WTC11 (cell line): ENCODE data around the gene DLX2. TPM values are rescaled to one million over a fixed set of nuclear protein-coding genes. Genes with fewer than 3 reads are reported as not detected.
"Not testable (repeated sequence)": the region's sequence is repeated elsewhere in the genome, so short reads cannot be mapped to it uniquely, and the experiment has no call there.

Experiments
- ATAC-seq: fragments of 200-7000 bp; cut with Tn5 transposase; 2 replicates; pipeline ENCODE4 v1.10.0; 2021; ENCODE audit warnings: mild to moderate bottlenecking, moderate library complexity
- CTCF ChIA-PET: fragments of 300-600 bp; sonication (Branson Sonifier 250); formaldehyde crosslinking; loops from one replicate; lab custom pipeline; 2021; ENCODE audit warnings: antibody characterized with exemption; lab: Charles Lee
- POLR2A ChIA-PET: fragments of 350-600 bp; sonication (Branson Sonifier 250); formaldehyde crosslinking; loops from one replicate; lab custom pipeline; 2021; ENCODE audit warnings: antibody characterized with exemption; lab: Charles Lee
- DNase-seq: peaks from one replicate; pipeline ENCODE4 v3.0.0; 2021; ENCODE audit warnings: low spot score
- H3K27ac Mint-ChIP-seq: 2 replicates; pipeline ENCODE4 v1.8.0; 2021; ENCODE audit warnings: mixed read lengths
- H3K27me3 Mint-ChIP-seq: 2 replicates; pipeline ENCODE4 v1.8.0; 2021; ENCODE audit warnings: low read depth, mild to moderate bottlenecking, moderate library complexity, mixed read lengths
- H3K36me3 Mint-ChIP-seq: 2 replicates; pipeline ENCODE4 v1.8.0; 2021; ENCODE audit warnings: mixed read lengths
- H3K4me1 Mint-ChIP-seq: 2 replicates; pipeline ENCODE4 v1.8.0; 2022; ENCODE audit warnings: mixed read lengths
- H3K4me3 Mint-ChIP-seq: 2 replicates; pipeline ENCODE4 v1.8.0; 2021; ENCODE audit warnings: mild to moderate bottlenecking, moderate library complexity, mixed read lengths
- H3K9me3 Mint-ChIP-seq: 2 replicates; pipeline ENCODE4 v1.8.0; 2021; ENCODE audit warnings: mixed read lengths
- NR2C2 ChIP-seq: sonication (generic); formaldehyde crosslinking; IDR thresholded peaks from 2 replicates; pipeline ENCODE4 v1.8.0; 2022; ENCODE audit warnings: mild to moderate bottlenecking, missing genetic modification reagents
- RELA ChIP-seq: sonication (generic); formaldehyde crosslinking; IDR thresholded peaks from 2 replicates; pipeline ENCODE4 v1.8.1; 2022; ENCODE audit warnings: missing genetic modification reagents, mild to moderate bottlenecking, borderline replicate concordance
- RORB ChIP-seq: fragments of 250-450 bp; sonication (Bioruptor Pico); IDR thresholded peaks from 2 replicates; pipeline ENCODE4 v1.9.0; 2021; ENCODE audit warnings: mild to moderate bottlenecking
- SMAD4 ChIP-seq: sonication (generic); formaldehyde crosslinking; IDR thresholded peaks from 2 replicates; pipeline ENCODE4 v1.8.0; 2022; ENCODE audit warnings: mild to moderate bottlenecking, missing genetic modification reagents
- TEAD1 ChIP-seq: sonication (generic); formaldehyde crosslinking; IDR thresholded peaks from 2 replicates; pipeline ENCODE4 v1.8.0; 2022; ENCODE audit warnings: mild to moderate bottlenecking, missing genetic modification reagents
- ZNF121 ChIP-seq: sonication (generic); formaldehyde crosslinking; IDR thresholded peaks from 2 replicates; pipeline ENCODE4 v1.8.0; 2023; ENCODE audit warnings: missing genetic modification reagents
- total RNA-seq: library from RNA; stranded (reverse); gene quantifications from 3 replicates; pipeline ENCODE4 v1.2.3, GENCODE V29; 2021
- TF ChIP-seq, protein P1 (sequence below): fragments of 250-450 bp; sonication (Bioruptor Pico); IDR thresholded peaks from 2 replicates; pipeline ENCODE4 v1.9.0; 2021; ENCODE audit warnings: mild to moderate bottlenecking, borderline replicate concordance
- TF ChIP-seq, protein P2 (sequence below): sonication (generic); formaldehyde crosslinking; IDR thresholded peaks from 2 replicates; pipeline ENCODE4 v1.8.0; 2022; ENCODE audit warnings: missing genetic modification reagents
- TF ChIP-seq, protein P3 (sequence below): sonication (generic); formaldehyde crosslinking; IDR thresholded peaks from 2 replicates; pipeline ENCODE4 v1.8.1; 2022; ENCODE audit warnings: mild to moderate bottlenecking, moderate library complexity, missing genetic modification reagents
- TF ChIP-seq, protein P4 (sequence below): sonication (generic); formaldehyde crosslinking; IDR thresholded peaks from 2 replicates; pipeline ENCODE4 v1.8.1; 2022; ENCODE audit warnings: low read depth, mild to moderate bottlenecking, moderate library complexity, missing genetic modification reagents, borderline replicate concordance

The DLX2 gene
- total RNA-seq, 1 experiment from 2014 or later, result 0.28 TPM

DNA sequence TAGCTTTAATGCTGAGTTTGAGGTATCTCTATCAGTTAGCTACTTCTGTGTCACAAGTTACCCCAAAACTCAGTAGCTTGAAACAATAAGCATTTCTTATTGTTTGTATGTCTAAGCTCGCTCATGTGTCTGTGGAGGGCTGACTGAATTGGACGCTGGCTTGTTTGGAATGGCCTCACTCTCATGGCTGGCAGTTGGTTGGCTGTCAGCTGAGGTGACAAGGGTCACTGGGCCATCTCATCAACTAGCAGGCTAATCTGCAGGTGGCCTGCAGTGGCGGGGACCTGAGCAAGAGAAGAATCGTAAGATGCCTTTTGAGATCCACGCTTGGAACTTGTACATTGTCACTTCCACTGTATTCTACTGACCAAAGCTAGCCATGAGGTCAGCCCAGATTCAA, 13.4 kb upstream of the DLX2 start (continued):
- TF ChIP-seq, protein P1, sequence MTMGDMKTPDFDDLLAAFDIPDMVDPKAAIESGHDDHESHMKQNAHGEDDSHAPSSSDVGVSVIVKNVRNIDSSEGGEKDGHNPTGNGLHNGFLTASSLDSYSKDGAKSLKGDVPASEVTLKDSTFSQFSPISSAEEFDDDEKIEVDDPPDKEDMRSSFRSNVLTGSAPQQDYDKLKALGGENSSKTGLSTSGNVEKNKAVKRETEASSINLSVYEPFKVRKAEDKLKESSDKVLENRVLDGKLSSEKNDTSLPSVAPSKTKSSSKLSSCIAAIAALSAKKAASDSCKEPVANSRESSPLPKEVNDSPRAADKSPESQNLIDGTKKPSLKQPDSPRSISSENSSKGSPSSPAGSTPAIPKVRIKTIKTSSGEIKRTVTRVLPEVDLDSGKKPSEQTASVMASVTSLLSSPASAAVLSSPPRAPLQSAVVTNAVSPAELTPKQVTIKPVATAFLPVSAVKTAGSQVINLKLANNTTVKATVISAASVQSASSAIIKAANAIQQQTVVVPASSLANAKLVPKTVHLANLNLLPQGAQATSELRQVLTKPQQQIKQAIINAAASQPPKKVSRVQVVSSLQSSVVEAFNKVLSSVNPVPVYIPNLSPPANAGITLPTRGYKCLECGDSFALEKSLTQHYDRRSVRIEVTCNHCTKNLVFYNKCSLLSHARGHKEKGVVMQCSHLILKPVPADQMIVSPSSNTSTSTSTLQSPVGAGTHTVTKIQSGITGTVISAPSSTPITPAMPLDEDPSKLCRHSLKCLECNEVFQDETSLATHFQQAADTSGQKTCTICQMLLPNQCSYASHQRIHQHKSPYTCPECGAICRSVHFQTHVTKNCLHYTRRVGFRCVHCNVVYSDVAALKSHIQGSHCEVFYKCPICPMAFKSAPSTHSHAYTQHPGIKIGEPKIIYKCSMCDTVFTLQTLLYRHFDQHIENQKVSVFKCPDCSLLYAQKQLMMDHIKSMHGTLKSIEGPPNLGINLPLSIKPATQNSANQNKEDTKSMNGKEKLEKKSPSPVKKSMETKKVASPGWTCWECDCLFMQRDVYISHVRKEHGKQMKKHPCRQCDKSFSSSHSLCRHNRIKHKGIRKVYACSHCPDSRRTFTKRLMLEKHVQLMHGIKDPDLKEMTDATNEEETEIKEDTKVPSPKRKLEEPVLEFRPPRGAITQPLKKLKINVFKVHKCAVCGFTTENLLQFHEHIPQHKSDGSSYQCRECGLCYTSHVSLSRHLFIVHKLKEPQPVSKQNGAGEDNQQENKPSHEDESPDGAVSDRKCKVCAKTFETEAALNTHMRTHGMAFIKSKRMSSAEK (CRISPR knock-in tag), result no peak
- TF ChIP-seq TEAD1, result no peak
- TF ChIP-seq, protein P2, sequence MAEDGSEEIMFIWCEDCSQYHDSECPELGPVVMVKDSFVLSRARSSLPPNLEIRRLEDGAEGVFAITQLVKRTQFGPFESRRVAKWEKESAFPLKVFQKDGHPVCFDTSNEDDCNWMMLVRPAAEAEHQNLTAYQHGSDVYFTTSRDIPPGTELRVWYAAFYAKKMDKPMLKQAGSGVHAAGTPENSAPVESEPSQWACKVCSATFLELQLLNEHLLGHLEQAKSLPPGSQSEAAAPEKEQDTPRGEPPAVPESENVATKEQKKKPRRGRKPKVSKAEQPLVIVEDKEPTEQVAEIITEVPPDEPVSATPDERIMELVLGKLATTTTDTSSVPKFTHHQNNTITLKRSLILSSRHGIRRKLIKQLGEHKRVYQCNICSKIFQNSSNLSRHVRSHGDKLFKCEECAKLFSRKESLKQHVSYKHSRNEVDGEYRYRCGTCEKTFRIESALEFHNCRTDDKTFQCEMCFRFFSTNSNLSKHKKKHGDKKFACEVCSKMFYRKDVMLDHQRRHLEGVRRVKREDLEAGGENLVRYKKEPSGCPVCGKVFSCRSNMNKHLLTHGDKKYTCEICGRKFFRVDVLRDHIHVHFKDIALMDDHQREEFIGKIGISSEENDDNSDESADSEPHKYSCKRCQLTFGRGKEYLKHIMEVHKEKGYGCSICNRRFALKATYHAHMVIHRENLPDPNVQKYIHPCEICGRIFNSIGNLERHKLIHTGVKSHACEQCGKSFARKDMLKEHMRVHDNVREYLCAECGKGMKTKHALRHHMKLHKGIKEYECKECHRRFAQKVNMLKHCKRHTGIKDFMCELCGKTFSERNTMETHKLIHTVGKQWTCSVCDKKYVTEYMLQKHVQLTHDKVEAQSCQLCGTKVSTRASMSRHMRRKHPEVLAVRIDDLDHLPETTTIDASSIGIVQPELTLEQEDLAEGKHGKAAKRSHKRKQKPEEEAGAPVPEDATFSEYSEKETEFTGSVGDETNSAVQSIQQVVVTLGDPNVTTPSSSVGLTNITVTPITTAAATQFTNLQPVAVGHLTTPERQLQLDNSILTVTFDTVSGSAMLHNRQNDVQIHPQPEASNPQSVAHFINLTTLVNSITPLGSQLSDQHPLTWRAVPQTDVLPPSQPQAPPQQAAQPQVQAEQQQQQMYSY (CRISPR knock-in tag), result no peak
- TF ChIP-seq SMAD4 (CRISPR knock-in tag), result no peak
- TF ChIP-seq, protein P3, sequence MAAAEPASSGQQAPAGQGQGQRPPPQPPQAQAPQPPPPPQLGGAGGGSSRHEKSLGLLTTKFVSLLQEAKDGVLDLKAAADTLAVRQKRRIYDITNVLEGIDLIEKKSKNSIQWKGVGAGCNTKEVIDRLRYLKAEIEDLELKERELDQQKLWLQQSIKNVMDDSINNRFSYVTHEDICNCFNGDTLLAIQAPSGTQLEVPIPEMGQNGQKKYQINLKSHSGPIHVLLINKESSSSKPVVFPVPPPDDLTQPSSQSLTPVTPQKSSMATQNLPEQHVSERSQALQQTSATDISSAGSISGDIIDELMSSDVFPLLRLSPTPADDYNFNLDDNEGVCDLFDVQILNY (CRISPR knock-in tag), result no peak
- no peak for TF ChIP-seq RELA (CRISPR knock-in tag)
- TF ChIP-seq RORB (CRISPR knock-in tag), result no peak
- TF ChIP-seq NR2C2 (CRISPR knock-in tag), result no peak

DNA sequence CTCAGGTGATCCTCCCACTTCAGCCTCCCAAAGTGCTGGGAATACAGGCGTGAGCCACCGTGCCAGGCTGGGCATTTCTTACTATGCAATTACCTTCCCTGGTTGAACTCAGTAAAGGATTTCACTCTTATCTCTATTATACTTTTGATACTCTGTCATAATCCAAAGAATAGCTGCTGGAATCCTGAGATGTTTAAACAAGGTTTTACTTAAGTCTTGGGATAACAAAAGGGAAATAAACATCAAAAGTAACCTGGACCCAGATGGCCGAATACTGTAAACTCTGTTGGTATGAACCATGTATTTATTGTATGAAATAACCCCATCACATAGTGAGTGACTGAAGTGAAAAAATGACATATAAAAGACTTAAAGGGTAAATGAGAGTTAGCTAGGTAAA, 11.9 kb upstream of the DLX2 start:
- H3K4me3 Mint-ChIP-seq, result no peak overlapping the region
- TF ChIP-seq, protein P4, sequence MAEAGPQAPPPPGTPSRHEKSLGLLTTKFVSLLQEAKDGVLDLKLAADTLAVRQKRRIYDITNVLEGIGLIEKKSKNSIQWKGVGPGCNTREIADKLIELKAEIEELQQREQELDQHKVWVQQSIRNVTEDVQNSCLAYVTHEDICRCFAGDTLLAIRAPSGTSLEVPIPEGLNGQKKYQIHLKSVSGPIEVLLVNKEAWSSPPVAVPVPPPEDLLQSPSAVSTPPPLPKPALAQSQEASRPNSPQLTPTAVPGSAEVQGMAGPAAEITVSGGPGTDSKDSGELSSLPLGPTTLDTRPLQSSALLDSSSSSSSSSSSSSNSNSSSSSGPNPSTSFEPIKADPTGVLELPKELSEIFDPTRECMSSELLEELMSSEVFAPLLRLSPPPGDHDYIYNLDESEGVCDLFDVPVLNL (CRISPR knock-in tag), result no peak
- 0 out of 2 replicates have a peak, but pooled peaks have one; percentile 0 for TF ChIP-seq ZNF121 (CRISPR knock-in tag)
- TF ChIP-seq, all 79 proteins: peak for 1
- H3K36me3 Mint-ChIP-seq, result no peaks in the 10 kb centered on the region
- peaks cover 6% of the 10 kb centered on the region for H3K4me1 Mint-ChIP-seq
- DNase-seq (no peak), ATAC-seq (no peak)
- ChIA-PET POLR2A (no interaction called here), CTCF (interaction anchor here (0.8 to 5.0 kb wide), 13 partner anchors 10 to 391 kb away, joined by 3 to 67 read pairs (median 4); partner anchors contain the start of genes DLX2 and HAT1)
- H3K9me3 Mint-ChIP-seq, result no peaks in the 10 kb centered on the region
- H3K27me3 Mint-ChIP-seq, result peaks cover 27% of the 10 kb centered on the region
- no peak overlapping the region for H3K27ac Mint-ChIP-seq

DNA sequence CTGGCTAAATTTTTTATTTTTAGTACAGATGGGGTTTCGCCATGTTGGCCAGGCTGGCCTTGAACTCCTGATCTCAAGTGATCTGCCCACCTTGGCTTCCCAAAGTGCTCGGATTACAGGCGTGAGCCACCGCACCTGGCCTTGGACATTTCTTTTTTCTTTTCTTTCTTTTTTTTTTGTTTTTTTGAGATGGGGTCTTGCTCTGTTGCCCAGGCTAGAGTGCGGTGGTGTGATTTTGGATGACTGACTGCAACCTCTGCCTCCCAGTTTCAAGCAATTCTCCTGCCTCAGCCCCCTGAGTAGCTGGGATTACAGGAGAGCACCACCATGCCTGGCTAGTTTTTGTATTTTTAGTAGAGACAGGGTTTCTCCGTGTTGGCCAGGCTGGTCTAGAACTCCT, 11.5 kb upstream of the DLX2 start:
- H3K4me3 Mint-ChIP-seq, H3K4me1 Mint-ChIP-seq, H3K9me3 Mint-ChIP-seq, POLR2A ChIA-PET, H3K27ac Mint-ChIP-seq: not testable (repeated sequence)
- TF ChIP-seq ZNF121 (CRISPR knock-in tag), result 0 out of 2 replicates have a peak, but pooled peaks have one; percentile 22
- TF ChIP-seq, all 79 proteins: peak for 1; not testable (repeated sequence) for 78
- peaks cover 31% of the 10 kb centered on the region for H3K27me3 Mint-ChIP-seq
- CTCF ChIA-PET, result interaction anchor here (0.5 to 5.0 kb wide), 29 partner anchors 7 to 573 kb away, joined by 3 to 67 read pairs (median 4); partner anchors contain the start of genes DLX1, DLX2, HAT1 and SLC25A12
- not testable (repeated sequence) for DNase-seq, ATAC-seq, H3K36me3 Mint-ChIP-seq
